Measurements from ENCODE around the gene BMP2.

BMP2 gene

DNA sequence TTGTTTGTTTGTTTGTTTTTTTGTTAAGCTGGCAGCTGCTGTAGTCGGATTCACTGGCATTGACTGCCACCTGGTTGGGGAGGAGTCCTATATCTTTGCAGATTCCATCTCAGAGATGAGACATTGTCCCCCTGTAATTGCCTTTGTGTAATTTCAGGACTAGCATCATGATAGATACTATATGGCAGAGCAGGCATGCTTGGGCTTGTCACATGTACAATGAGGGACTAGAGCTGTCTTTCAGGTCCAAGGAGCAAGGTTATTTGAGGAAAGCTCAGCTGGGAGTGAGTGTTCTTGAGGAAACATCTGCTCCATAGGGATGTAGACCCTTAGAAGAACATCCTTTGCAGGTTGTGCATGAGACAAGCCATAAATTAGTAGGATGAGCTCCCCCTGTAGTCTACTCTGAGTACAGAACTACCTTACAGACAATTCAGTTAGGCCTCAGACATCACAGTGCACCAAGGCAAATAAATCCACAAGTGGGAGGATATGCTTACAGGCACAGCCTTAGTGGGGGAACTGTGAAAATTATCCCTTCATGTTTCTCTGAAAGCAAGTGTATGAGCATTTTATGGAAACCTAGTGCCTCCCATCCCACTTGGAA lies 62.1 kb downstream of the BMP2 start:
- TF ChIP-seq, protein P1, sequence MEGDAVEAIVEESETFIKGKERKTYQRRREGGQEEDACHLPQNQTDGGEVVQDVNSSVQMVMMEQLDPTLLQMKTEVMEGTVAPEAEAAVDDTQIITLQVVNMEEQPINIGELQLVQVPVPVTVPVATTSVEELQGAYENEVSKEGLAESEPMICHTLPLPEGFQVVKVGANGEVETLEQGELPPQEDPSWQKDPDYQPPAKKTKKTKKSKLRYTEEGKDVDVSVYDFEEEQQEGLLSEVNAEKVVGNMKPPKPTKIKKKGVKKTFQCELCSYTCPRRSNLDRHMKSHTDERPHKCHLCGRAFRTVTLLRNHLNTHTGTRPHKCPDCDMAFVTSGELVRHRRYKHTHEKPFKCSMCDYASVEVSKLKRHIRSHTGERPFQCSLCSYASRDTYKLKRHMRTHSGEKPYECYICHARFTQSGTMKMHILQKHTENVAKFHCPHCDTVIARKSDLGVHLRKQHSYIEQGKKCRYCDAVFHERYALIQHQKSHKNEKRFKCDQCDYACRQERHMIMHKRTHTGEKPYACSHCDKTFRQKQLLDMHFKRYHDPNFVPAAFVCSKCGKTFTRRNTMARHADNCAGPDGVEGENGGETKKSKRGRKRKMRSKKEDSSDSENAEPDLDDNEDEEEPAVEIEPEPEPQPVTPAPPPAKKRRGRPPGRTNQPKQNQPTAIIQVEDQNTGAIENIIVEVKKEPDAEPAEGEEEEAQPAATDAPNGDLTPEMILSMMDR (IDR thresholded peaks at IDR 0.05; ENCODE audit: borderline replicate concordance, insufficient read depth, low read depth, low read length) = 0 out of 2 replicates have a peak, but pooled peaks have one; percentile 7
- no peak overlapping the region for H3K4me3 ChIP-seq (ENCODE audit: low read depth, low read length)

All from GM12875 (cell line).